HG02870 (cell line): ENCODE data around the gene OR4D1.
"Not testable (repeated sequence)": the region's sequence is repeated elsewhere in the genome, so short reads cannot be mapped to it uniquely, and the experiment has no call there.

Source experiments
- ATAC-seq: cut with Tn5 transposase; IDR thresholded peaks from one replicate; pipeline ENCODE4 v1.9.1; 2021; ENCODE audit warnings: mild to moderate bottlenecking, moderate library complexity; ENCODE audit not compliant: unreplicated experiment

OR4D1 gene

DNA sequence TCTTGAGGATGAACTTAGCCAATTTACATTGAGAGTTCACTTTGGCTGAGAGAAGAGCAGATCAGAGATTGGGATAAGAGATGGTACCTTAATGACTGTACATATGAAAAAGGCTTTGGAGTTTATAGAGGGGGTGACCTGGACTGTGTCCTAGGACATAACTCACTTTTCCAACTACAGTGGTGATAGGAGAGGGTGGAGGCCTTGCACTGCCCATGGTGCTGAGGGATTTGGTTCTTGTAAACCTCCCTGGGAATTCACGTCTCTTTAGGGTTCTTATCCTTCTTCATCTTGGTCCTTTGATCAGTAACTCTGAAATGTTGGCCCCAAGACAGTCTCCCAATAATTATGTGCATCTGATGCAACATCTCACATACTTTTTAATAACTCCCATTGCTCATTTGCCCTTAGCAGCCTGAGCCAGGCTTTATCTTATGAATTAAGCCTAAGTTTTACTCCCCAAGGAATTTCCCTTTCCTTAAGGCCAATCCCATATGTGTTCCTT is at the start of gene OR4D1:
Gene OR4D1, plus strand, starts transcription at position 455 of the 505 bp plus-strand sequence. CDS start 6,770 bp downstream, outside the sequence.
- no peak for ATAC-seq

- no peak for ATAC-seq
Observed at GRCh38 chr17:58100506-58100905, 47.7 kb upstream of the OR4D1 start.

DNA sequence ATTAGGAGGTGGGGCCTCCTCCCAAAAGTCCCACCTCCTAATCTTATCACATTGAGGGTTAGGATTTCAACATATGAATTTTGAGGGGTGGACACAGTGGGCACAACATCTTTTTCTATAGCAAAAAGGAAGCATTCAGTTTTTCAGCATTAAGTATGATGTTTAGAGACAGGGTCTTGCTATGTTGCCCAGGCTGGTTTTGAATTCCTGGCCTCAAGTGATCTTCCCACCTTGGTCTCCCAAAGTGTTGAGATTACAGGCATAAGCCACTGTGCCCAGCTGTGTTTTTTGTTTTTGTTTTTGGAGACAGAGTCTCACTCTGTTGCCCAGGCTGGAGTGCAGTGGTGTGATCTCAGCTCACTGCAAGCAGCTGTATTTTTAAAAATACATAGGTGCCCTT is 46.3 kb upstream of the OR4D1 start:
- ATAC-seq, result not testable (repeated sequence)

DNA sequence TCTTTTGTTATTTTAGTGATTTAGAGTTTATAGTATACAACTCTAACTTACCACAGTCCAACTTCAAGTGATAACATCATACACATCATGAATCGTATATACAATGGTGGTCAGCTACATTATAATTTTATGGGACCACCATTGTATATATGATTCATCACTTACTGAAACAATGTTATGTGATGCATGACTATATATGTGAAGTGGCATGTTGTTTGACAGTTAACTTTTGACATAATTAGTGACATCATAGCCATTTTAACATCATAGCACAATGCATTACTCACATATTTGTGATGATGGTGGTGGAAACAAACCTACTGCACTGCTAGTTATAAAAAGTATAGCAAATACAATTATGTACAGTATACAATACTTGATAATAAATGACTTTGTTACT is 43.1 kb upstream of the OR4D1 start:
- ATAC-seq, result no peak

DNA sequence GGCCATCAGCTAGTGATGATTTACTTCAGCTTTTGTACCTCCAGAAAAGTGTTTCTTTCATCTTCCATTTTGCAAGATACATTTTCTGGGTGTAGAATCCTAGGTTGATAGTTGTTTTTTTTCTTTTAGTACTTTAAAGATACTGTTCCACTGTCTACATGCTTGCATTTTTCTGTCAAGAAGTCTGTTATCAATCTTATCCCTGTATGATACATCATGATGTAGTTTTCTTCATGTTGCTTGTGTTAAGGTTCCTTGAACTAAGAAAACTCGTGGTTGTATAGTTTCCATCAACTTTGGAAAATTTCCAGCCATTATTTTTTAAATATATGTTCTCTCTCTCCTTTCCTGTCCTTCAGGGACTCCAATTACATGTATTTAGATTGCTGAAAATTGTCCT is 40.9 kb upstream of the OR4D1 start:
- no peak for ATAC-seq

GRCh38 chr17:58109197-58109596 is 39.0 kb upstream of the OR4D1 start:
- no peak for ATAC-seq

DNA sequence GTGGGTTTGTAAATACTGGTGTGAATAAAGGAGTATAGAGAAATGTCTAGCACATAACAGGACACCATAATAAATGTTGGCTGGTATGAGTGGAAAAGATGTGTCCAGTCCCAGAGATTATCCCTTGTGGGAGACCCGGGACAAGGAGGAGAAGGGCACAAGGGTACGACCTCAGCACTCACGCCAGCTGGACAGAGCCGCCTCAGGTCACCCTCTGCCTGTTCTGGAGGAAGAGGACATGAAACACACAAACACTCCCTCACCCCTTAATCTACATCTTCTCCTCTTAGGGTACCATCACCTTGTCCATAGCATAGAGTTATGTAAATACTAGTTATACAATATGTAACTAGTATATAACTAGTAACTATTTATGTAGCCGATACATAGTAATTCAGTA is 38.2 kb upstream of the OR4D1 start:
- ATAC-seq, result no peak

- ATAC-seq, result no peak
Observed at GRCh38 chr17:58111676-58112075, 36.5 kb upstream of the OR4D1 start.

- no peak for ATAC-seq
Observed at GRCh38 chr17:58112970-58113631, 35.1 kb upstream of the OR4D1 start.

- no peak for ATAC-seq
Observed at GRCh38 chr17:58113947-58114346, 34.2 kb upstream of the OR4D1 start.

- ATAC-seq, result no peak
Observed at GRCh38 chr17:58117382-58117781, 30.8 kb upstream of the OR4D1 start.

DNA sequence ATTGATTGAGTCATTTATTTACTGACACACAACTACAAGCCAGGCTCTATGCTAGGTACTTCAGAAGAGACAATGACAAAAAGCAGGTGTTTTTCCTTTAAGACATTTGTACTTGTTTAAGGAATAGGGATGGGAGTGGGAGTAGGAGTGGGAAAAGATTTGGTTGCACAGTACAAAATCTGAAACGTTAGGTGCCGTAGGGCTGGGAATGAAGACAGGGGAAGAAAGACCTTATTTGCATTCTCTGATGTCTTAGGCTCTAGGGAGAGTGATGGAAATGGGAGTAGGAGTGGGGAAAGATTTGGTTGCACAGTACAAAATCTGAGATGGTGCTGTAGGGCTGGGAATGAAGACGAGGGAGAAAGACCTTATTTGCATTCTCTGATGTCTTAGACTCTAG is 28.7 kb upstream of the OR4D1 start:
- no peak for ATAC-seq

DNA sequence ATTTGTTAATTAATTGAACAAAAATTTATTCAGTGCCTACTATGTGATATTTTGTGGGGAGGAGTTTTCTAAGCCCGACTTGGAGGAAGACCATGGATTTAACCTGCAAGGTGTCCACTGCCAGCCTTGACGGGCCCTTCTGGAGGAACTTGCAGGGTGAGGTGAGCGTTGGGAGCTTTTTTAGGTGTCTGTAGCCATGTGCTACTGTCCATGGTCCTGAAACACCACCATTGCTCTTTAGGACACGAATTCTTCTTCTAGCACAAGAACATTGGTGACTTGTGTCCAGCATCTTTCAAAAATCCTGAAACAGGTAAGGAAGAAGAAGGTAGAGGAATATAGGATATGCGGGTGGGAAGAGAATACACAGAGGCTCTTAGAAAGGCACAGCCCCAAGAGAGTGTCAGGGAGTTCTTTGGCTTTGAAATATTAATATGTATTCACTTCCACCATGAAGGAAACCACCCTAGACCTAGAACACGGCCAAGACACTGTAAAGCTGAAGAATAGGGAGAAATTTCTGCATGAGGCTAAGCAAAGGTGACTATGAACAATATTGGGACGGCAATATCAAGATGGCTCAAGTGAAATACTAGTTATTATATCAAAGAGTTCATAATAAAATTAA is 27.9 kb upstream of the OR4D1 start:
- no peak for ATAC-seq

DNA sequence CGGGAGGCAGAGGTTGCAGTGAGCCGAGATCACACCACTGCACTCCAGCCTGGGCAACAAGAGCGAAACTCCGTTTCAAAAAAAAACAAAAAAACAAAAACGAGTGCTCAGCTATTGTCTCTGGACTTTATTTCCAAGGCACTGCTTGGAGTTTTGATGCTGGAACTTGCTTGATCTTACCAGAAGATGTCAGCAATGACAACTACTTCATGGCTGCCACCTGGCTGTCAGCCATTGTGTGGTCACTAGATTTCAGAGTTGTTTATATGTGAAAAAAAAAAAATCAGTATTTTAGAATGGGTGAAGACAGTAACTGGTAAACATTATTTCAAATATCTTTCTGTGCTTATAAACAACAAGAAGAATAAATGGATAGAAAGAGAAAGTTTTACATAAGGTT is 26.3 kb upstream of the OR4D1 start:
- no peak for ATAC-seq

DNA sequence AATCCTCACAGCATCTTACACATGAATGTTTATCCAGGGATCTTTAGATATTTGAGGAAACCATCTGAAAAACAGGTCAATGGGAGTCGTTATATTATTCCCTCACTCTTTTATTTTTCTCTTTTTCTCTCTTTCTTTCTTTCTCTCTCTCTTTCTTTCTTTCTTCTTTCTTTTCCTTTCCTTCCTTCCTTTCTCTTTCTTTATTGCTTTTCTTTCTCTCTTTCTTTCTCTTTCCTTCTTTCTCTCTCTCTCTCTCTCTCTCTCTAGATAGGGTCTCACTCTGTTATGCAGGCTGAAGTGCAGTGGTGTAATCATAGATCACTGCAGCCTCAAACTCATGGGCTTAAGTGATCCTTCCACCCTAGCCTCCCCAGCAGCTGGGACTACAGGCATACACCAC is 20.3 kb upstream of the OR4D1 start:
- no peak for ATAC-seq

- ATAC-seq, result not testable (repeated sequence)
Observed at GRCh38 chr17:58132697-58133096, 15.5 kb upstream of the OR4D1 start.

- ATAC-seq, result no peak
Observed at GRCh38 chr17:58136669-58137279, 11.4 kb upstream of the OR4D1 start.

DNA sequence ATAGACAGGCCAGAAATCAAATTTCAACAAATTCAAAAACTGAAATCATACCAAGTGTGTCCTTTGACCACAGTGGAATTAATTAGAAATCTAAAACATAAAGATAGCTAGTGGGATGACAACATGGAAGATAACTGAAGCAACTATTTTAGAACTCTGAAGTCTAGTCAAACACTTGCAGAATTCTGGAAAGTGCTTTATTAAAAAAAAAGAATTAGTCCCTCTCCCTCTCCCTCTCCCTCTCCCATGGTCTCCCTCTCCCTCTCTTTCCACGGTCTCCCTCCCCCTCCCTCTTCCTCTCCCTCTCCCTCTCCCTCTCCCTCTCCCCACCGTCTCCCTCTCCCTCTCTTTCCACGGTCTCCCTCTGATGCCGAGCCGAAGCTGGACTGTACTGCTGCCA is 6.7 kb upstream of the OR4D1 start:
- ATAC-seq, result no peak

GRCh38 chr17:58143335-58143734 is 4.8 kb upstream of the OR4D1 start:
- not testable (repeated sequence) for ATAC-seq

DNA sequence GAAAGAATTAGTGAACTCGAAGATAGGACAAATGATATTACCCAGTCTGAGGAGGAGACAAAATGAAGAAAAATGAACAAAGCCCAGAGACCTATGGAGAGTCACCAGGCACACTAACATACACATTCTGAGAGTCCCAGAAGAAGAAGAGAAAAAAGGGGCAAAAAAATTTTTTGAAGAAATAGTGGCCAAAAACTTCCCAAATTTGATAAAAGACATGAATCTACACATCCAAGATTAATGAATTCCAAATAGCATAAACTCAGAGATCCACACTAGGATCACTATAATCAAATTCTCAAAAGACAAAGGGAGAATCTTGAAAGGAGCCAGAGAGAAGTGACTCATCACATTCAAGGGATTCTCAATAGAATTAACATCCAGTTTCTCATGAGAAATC is 3.4 kb upstream of the OR4D1 start:
- ATAC-seq, result no peak

DNA sequence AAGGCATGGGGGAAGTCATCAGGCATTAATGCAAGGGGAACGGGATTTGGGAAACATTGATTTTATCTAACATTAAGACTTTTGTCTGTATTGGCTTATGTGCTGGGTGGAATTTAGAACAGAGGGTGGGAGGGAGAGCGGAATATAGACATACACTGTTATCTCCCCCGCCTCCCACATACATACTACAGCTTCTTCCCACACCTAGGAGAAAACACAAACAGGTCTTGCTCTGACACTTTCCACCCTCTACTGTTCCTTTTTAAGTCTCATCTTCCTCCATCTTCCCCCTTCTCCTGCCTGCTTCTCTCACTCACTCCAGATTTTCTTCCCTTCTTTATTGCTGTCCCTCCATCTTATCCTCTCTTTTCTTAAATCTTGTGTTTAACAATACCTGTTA is 425 bp downstream of the OR4D1 start:
- no peak for ATAC-seq

DNA sequence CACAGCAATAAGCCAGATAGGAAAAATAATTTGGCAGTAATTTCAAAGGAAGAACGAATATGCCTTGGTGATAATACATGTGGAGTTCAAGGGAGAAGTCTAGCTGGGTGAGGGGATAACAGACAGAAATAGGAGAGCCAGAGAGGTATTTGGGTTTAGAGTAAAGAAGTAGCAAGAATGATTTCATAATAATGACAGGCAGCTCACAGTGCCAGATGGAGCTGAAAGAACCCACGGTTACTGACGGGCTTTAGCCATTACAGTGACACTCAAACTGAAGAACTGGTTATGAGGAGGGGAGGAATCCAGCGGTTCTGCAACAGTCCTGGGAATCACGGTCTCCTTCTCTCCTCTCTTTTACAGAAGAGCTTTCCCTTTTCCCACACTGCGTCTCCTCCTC is 2.2 kb downstream of the OR4D1 start:
- no peak for ATAC-seq
